Hematopoietic multipotent progenitor cell treated with erythropoietin and hydrocortisone succinate and interleukin-3 and kit ligand, for 17 days (in vitro differentiated cells): ENCODE measurements around the gene SLX1A.
"Not testable (repeated sequence)": the region's sequence is repeated elsewhere in the genome, so short reads cannot be mapped to it uniquely, and the experiment has no call there.

Source experiments
- DNase-seq: peaks from one replicate; pipeline ENCODE4 v3.0.0-alpha.2; 2015; ENCODE audit warnings: low spot score

Gene SLX1A

GRCh38 chr16:30184096-30184890 lies 9.4 kb upstream of the SLX1A start:
- DNase-seq, result no peak

GRCh38 chr16:30184891-30185682 lies 8.6 kb upstream of the SLX1A start:
- no peak for DNase-seq

- no peak for DNase-seq
Observed at GRCh38 chr16:30185683-30186421, 7.8 kb upstream of the SLX1A start.

- no peak for DNase-seq
Observed at GRCh38 chr16:30186444-30186781, 7.3 kb upstream of the SLX1A start.

- peak; percentile 71 for DNase-seq
Observed at GRCh38 chr16:30186782-30187555, 6.7 kb upstream of the SLX1A start.

- DNase-seq, result no peak
Observed at GRCh38 chr16:30187556-30187865, 6.2 kb upstream of the SLX1A start.

- DNase-seq, result no peak
Observed at GRCh38 chr16:30187971-30188561, 5.6 kb upstream of the SLX1A start.

GRCh38 chr16:30191158-30191557 lies 2.5 kb upstream of the SLX1A start:
- not testable (repeated sequence) for DNase-seq

- DNase-seq, result not testable (repeated sequence)
Observed at GRCh38 chr16:30193098-30193497, 577 bp upstream of the SLX1A start.

GRCh38 chr16:30194172-30194925 lies 674 bp downstream of the SLX1A start:
- not testable (repeated sequence) for DNase-seq

- not testable (repeated sequence) for DNase-seq
Observed at GRCh38 chr16:30197001-30197400, 3.3 kb downstream of the SLX1A start.

- not testable (repeated sequence) for DNase-seq
Observed at GRCh38 chr16:30199049-30199448, 5.4 kb downstream of the SLX1A start, which contains the start of gene SULT1A3. Gene SULT1A3, plus strand, starts transcription at chr16:30199255. Its CDS starts 1,474 bp downstream, at chr16:30200729.

GRCh38 chr16:30199608-30200343 lies 6.1 kb downstream of the SLX1A start:
- DNase-seq, result not testable (repeated sequence)

- DNase-seq, result not testable (repeated sequence)
Observed at GRCh38 chr16:30205541-30206236, 12.0 kb downstream of the SLX1A start.

- not testable (repeated sequence) for DNase-seq
Observed at GRCh38 chr16:30206252-30206651, 12.6 kb downstream of the SLX1A start.

- not testable (repeated sequence) for DNase-seq
Observed at GRCh38 chr16:30207063-30207704, 13.5 kb downstream of the SLX1A start.

GRCh38 chr16:30209032-30209431 lies 15.4 kb downstream of the SLX1A start:
- not testable (repeated sequence) for DNase-seq

- not testable (repeated sequence) for DNase-seq
Observed at GRCh38 chr16:30211414-30211813, 17.7 kb downstream of the SLX1A start.

- not testable (repeated sequence) for DNase-seq
Observed at GRCh38 chr16:30217082-30217481, 23.4 kb downstream of the SLX1A start.
